ENCODE measurements around the gene DPYD. TPM values are rescaled to one million over a fixed set of nuclear protein-coding genes. Genes with fewer than 3 reads are reported as not detected.

The DPYD gene
- total and polyA plus RNA-seq, 10 of the 15 experiments (the other 5 are each of a cell fraction or from before 2014, with no cell fraction given): 5.7 to 23.8 (median 10.2) TPM

DNA sequence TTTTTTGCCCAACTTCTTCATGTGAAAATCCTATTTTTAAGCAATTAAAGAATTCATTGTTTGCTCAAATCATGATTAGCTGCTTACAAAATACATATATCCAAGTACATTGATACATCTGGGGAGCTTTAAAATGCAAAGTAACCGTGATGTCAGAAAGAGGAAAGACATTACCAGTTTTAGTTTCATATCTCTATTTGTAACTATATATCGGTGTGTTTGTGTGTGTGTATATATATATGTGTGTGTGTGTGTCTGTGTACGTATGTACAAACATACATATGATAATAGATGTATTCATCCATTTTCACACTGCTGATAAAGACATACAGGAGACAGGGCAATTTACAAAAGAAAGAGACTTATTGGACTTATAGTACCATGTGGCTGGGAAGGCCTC, 310.1 kb downstream of the DPYD start:
- ATAC-seq (peak; percentile 72), FAIRE-seq (no peak), DNase-seq (ENCODE audit: low read depth, low spot score) (no peak)
- Histone ChIP-seq H3K27ac (ENCODE audit: control insufficient read depth, insufficient read depth) (no peak overlapping the region), H3K27me3 (replicated peaks in 1 of 2; ENCODE audit: control insufficient read depth in 2 of 2, insufficient read depth in 2 of 2, low read length in 1 of 2) (no peaks in the 10 kb centered on the region), H3K4me1 (ENCODE audit: control insufficient read depth, insufficient read depth, low read length) (no peaks in the 10 kb centered on the region), H3K9me3 (replicated peaks; ENCODE audit: control insufficient read depth, insufficient read depth, low read length) (no peaks in the 10 kb centered on the region; the same call in 2 of the 3 replicates), H3K9ac (ENCODE audit: control insufficient read depth, insufficient read depth, low read length) (no peak overlapping the region), H3K79me2 (ENCODE audit: control insufficient read depth, insufficient read depth, low read length) (no peaks in the 10 kb centered on the region), H2AFZ (ENCODE audit: control insufficient read depth, low read depth, low read length) (peak overlapping the region; percentile 25), H4K20me1 (ENCODE audit: control insufficient read depth, insufficient read depth) (no peaks in the 10 kb centered on the region), H3K36me3 (ENCODE audit: control insufficient read depth in 2 of 2, insufficient read depth in 2 of 2, low read length in 1 of 2) (no peaks in the 10 kb centered on the region), H3K4me2 (ENCODE audit: control insufficient read depth, insufficient read depth) (no peak overlapping the region), H3K4me3 (no peak overlapping the region)
- CTCF ChIA-PET: interaction anchor here (1.4 kb wide), 1 partner anchor 36 kb away, joined by 3 read pairs; no protein-coding TSS in a partner anchor
- 14% methylated on average over 3 of the region's 3 CpGs for WGBS (ENCODE audit: insufficient coverage, insufficient replicate concordance, low lambda C conversion rate, missing lambda C conversion rate)
- SMC1A ChIA-PET (ENCODE audit: uncharacterized antibody, unreplicated experiment): interaction anchor here (0.7 to 1.5 kb wide), 2 partner anchors 8 to 14 kb away, joined by 3 read pairs; no protein-coding TSS in a partner anchor
- BruUV-seq (replicated peaks): no TSS peak
- intact Hi-C loops (cut with micrococcal nuclease; ENCODE audit: unreplicated experiment) (no loop called here), in situ Hi-C loops (cut with MboI) (no loop called here)
- RAD21 ChIA-PET (ENCODE audit: unreplicated experiment): no interaction called here
- TF ChIP-seq HDAC2 (IDR thresholded peaks at IDR 0.05): no peak
- TF ChIP-seq, protein P1, sequence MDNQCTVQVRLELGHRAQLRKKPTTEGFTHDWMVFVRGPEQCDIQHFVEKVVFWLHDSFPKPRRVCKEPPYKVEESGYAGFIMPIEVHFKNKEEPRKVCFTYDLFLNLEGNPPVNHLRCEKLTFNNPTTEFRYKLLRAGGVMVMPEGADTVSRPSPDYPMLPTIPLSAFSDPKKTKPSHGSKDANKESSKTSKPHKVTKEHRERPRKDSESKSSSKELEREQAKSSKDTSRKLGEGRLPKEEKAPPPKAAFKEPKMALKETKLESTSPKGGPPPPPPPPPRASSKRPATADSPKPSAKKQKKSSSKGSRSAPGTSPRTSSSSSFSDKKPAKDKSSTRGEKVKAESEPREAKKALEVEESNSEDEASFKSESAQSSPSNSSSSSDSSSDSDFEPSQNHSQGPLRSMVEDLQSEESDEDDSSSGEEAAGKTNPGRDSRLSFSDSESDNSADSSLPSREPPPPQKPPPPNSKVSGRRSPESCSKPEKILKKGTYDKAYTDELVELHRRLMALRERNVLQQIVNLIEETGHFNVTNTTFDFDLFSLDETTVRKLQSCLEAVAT (IDR thresholded peaks at IDR 0.05): peak; percentile 62; the same call in 1 of the 2 replicates
- POLR2A ChIA-PET: no interaction called here

DNA sequence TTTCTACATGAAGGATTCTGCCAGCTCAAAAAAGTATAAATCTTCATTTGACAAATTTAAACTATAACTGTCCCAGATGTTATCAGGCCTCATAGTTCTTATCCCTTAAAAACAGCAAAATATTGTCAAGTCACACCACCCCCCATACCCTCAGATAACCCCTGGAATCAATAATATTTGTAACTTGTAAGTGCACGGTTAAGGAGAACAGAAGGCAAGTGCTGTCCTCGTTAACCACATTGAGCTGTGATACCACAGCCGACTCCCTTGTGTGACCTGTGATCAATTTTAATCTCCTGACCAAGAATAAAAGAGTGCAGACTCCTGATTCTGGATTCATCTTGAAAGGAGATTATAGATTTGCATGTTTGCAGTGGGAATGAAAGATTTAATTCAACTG, 310.7 kb downstream of the DPYD start:
- SMC1A ChIA-PET (ENCODE audit: uncharacterized antibody, unreplicated experiment): interaction anchor here (0.7 to 1.5 kb wide), 3 partner anchors 9 to 105 kb away, joined by 3 read pairs; no protein-coding TSS in a partner anchor
- POLR2A ChIA-PET: no interaction called here
- no peak for ATAC-seq
- FAIRE-seq: no peak
- CTCF ChIA-PET: interaction anchor here (0.9 to 1.4 kb wide), 3 partner anchors 35 to 45 kb away, joined by 3 read pairs; no protein-coding TSS in a partner anchor
- no peak overlapping the region for H3K27ac ChIP-seq (ENCODE audit: control insufficient read depth, insufficient read depth)
- no peaks in the 10 kb centered on the region for H3K27me3 ChIP-seq (replicated peaks in 1 of 2; ENCODE audit: control insufficient read depth in 2 of 2, insufficient read depth in 2 of 2, low read length in 1 of 2)
- 27% methylated on average over 3 of the region's 3 CpGs for WGBS (ENCODE audit: insufficient coverage, insufficient replicate concordance, low lambda C conversion rate, missing lambda C conversion rate)
- RAD21 ChIA-PET (ENCODE audit: unreplicated experiment): interaction anchor here (1.1 kb wide), 1 partner anchor 368 kb away, joined by 3 read pairs; no protein-coding TSS in a partner anchor
- no peak overlapping the region for H3K4me3 ChIP-seq
- no peaks in the 10 kb centered on the region for H3K36me3 ChIP-seq (ENCODE audit: control insufficient read depth in 2 of 2, insufficient read depth in 2 of 2, low read length in 1 of 2)
- H3K4me1 ChIP-seq (ENCODE audit: control insufficient read depth, insufficient read depth, low read length): no peaks in the 10 kb centered on the region
- no peak overlapping the region for H2AFZ ChIP-seq (ENCODE audit: control insufficient read depth, low read depth, low read length)
- no peaks in the 10 kb centered on the region for H3K79me2 ChIP-seq (ENCODE audit: control insufficient read depth, insufficient read depth, low read length)
- no peak for TF ChIP-seq HCFC1 (IDR thresholded peaks at IDR 0.05; ENCODE audit: low read length)
- no peak for TF ChIP-seq STAT3 (IDR thresholded peaks at IDR 0.05; ENCODE audit: low read depth, low read length)
- TF ChIP-seq CEBPZ (IDR thresholded peaks at IDR 0.05; ENCODE audit: low read depth, low read length): no peak
- TF ChIP-seq FOS (IDR thresholded peaks at IDR 0.05; ENCODE audit: borderline replicate concordance, extremely low read depth, insufficient read length): no peak
- no peak for TF ChIP-seq SMC3 (IDR thresholded peaks at IDR 0.05; ENCODE audit: borderline replicate concordance, low read length)
- no peak for TF ChIP-seq TARDBP (IDR thresholded peaks at IDR 0.05; ENCODE audit: borderline replicate concordance)
- no peak for TF ChIP-seq ZZZ3 (IDR thresholded peaks at IDR 0.05; ENCODE audit: control insufficient read depth, insufficient read length, low read depth)
- no TSS peak for BruUV-seq (replicated peaks)
- H3K9me3 ChIP-seq (replicated peaks; ENCODE audit: control insufficient read depth, insufficient read depth, low read length): no peaks in the 10 kb centered on the region; the same call in 2 of the 3 replicates
- DNase-seq (ENCODE audit: low read depth, low spot score): no peak
- no peak overlapping the region for H3K9ac ChIP-seq (ENCODE audit: control insufficient read depth, insufficient read depth, low read length)
- H3K4me2 ChIP-seq (ENCODE audit: control insufficient read depth, insufficient read depth): no peak overlapping the region
- in situ Hi-C loops (cut with MboI): no loop called here
- H4K20me1 ChIP-seq (ENCODE audit: control insufficient read depth, insufficient read depth): no peaks in the 10 kb centered on the region
- intact Hi-C loops (cut with micrococcal nuclease; ENCODE audit: unreplicated experiment): no loop called here

Measured in GM12878 (cell line).